H9 (cell line): ENCODE measurements around the gene PF4V1. TPM values are rescaled to one million over a fixed set of nuclear protein-coding genes. Genes with fewer than 3 reads are reported as not detected.

Experiments
- DNase-seq: peaks from one replicate; pipeline ENCODE4 v3.0.0-alpha.2; 2017
- H2AFZ ChIP-seq: one replicate; pipeline ENCODE4 v1.6.1; 2013; ENCODE audit warnings: mild to moderate bottlenecking, low read length, control low read depth, moderate library complexity
- H2AK5ac ChIP-seq: 2 replicates; pipeline ENCODE4 v1.6.1; 2013; ENCODE audit warnings: low read length, control low read depth, mixed read lengths; ENCODE audit not compliant: insufficient read length
- H2BK120ac ChIP-seq: one replicate; pipeline ENCODE4 v1.6.1; 2013; ENCODE audit warnings: low read depth, mild to moderate bottlenecking, low read length, control low read depth, inconsistent platforms; ENCODE audit not compliant: poor library complexity, severe bottlenecking
- H2BK12ac ChIP-seq: 2 replicates; pipeline ENCODE4 v1.6.1; 2013; ENCODE audit warnings: low read length, control low read depth, mixed read lengths, low read depth; ENCODE audit not compliant: insufficient read length
- H2BK15ac ChIP-seq: 2 replicates; pipeline ENCODE4 v1.6.1; 2013; ENCODE audit warnings: low read depth, low read length, control low read depth
- H2BK20ac ChIP-seq: one replicate; pipeline ENCODE4 v1.6.1; 2013; ENCODE audit warnings: low read depth, mild to moderate bottlenecking, low read length, control low read depth, inconsistent platforms; ENCODE audit not compliant: poor library complexity, severe bottlenecking
- H2BK5ac ChIP-seq: 2 replicates; pipeline ENCODE4 v1.6.1; 2013; ENCODE audit warnings: low read length, control low read depth, mixed read lengths; ENCODE audit not compliant: insufficient read length
- H3K14ac ChIP-seq: 2 replicates; pipeline ENCODE4 v1.6.1; 2013; ENCODE audit warnings: low read length, control low read depth; ENCODE audit not compliant: insufficient read depth
- H3K18ac ChIP-seq: 2 replicates; pipeline ENCODE4 v1.6.1; 2013; ENCODE audit warnings: low read depth, mild to moderate bottlenecking, mixed read lengths, low read length, control low read depth; ENCODE audit not compliant: insufficient read length
- H3K23ac ChIP-seq: 2 replicates; pipeline ENCODE4 v1.6.1; 2013; ENCODE audit warnings: low read length, control low read depth, mixed read lengths, low read depth; ENCODE audit not compliant: insufficient read length
- H3K23me2 ChIP-seq: 2 replicates; pipeline ENCODE4 v1.6.1; 2013; ENCODE audit warnings: low read depth, mild to moderate bottlenecking, mixed read lengths, low read length, control low read depth; ENCODE audit not compliant: insufficient read length, poor library complexity, severe bottlenecking
- H3K27ac ChIP-seq: 2 replicates; pipeline ENCODE4 v1.5.1; 2013; ENCODE audit warnings: low read length, control low read depth, mixed read lengths, low read depth; ENCODE audit not compliant: insufficient read length
- H3K27me3 ChIP-seq: 2 replicates; pipeline ENCODE4 v1.6.1; 2013; ENCODE audit warnings: low read length, control low read depth, inconsistent platforms; ENCODE audit not compliant: insufficient read depth
- H3K4ac ChIP-seq: 2 replicates; pipeline ENCODE4 v1.6.1; 2013; ENCODE audit warnings: low read depth, mild to moderate bottlenecking, control low read depth, inconsistent platforms, low read length, moderate library complexity
- H3K4me1 ChIP-seq: 2 replicates; pipeline ENCODE4 v1.6.1; 2013; ENCODE audit warnings: low read length, control low read depth, inconsistent platforms; ENCODE audit not compliant: insufficient read depth
- H3K4me2 ChIP-seq: 2 replicates; pipeline ENCODE4 v1.6.1; 2013; ENCODE audit warnings: low read length, control low read depth, mixed read lengths; ENCODE audit not compliant: insufficient read length, insufficient read depth
- H3K56ac ChIP-seq: 2 replicates; pipeline ENCODE4 v1.6.1; 2013; ENCODE audit warnings: low read depth, mild to moderate bottlenecking, mixed read lengths, low read length, control low read depth; ENCODE audit not compliant: insufficient read length
- H3K79me1 ChIP-seq: 2 replicates; pipeline ENCODE4 v1.6.1; 2013; ENCODE audit warnings: low read depth, mild to moderate bottlenecking, moderate library complexity, low read length, control low read depth, inconsistent platforms; ENCODE audit not compliant: insufficient read depth, poor library complexity, severe bottlenecking
- H3K79me2 ChIP-seq: 2 replicates; pipeline ENCODE4 v1.6.1; 2013; ENCODE audit warnings: low read length, control low read depth, inconsistent platforms; ENCODE audit not compliant: insufficient read depth
- H3K9ac ChIP-seq: 2 replicates; pipeline ENCODE4 v1.6.1; 2013; ENCODE audit warnings: low read length, control low read depth, mixed read lengths; ENCODE audit not compliant: insufficient read length; ENCODE audit errors: extremely low read depth
- H3K9me3 ChIP-seq: one replicate; pipeline ENCODE4 v1.6.1; 2013; ENCODE audit warnings: low read depth, low read length, inconsistent platforms; ENCODE audit not compliant: control insufficient read depth
- H3T11ph ChIP-seq: one replicate; pipeline ENCODE4 v1.6.1; 2013; ENCODE audit warnings: mild to moderate bottlenecking, low read length, control low read depth, inconsistent platforms
- H4K20me1 ChIP-seq: one replicate; pipeline ENCODE4 v1.6.1; 2013; ENCODE audit not compliant: control insufficient read depth, insufficient read length, insufficient read depth
- H4K5ac ChIP-seq: 2 replicates; pipeline ENCODE4 v1.6.1; 2013; ENCODE audit warnings: low read depth, mild to moderate bottlenecking, mixed read lengths, low read length, control low read depth; ENCODE audit not compliant: insufficient read length
- H4K8ac ChIP-seq: replicated peaks from 2 replicates; pipeline ENCODE4 v1.6.1; 2013; ENCODE audit warnings: low read length, control low read depth, mixed read lengths, low read depth; ENCODE audit not compliant: insufficient read length
- H4K91ac ChIP-seq: 2 replicates; pipeline ENCODE4 v1.6.1; 2013; ENCODE audit warnings: low read depth, mild to moderate bottlenecking, moderate library complexity, mixed read lengths, low read length, control low read depth; ENCODE audit not compliant: insufficient read length
- H3K27ac Mint-ChIP-seq, 3 experiments: 2 replicates in 2 of 3; 3 replicates in 1 of 3; pipeline ENCODE4 v1.8.0; 2020 to 2021; ENCODE audit warnings: mixed read lengths in 3 of 3, mild to moderate bottlenecking in 1 of 3, moderate library complexity in 1 of 3
- H3K27me3 Mint-ChIP-seq: 2 replicates; pipeline ENCODE4 v1.8.0; 2021; ENCODE audit warnings: low read depth, mild to moderate bottlenecking, moderate library complexity, mixed read lengths
- H3K36me3 Mint-ChIP-seq, 3 experiments: 2 replicates in 2 of 3; 3 replicates in 1 of 3; pipeline ENCODE4 v1.8.0; 2020 to 2021; ENCODE audit warnings: low read depth in 3 of 3, mixed read lengths in 3 of 3; ENCODE audit not compliant: insufficient read depth in 1 of 3
- H3K4me1 Mint-ChIP-seq, 2 experiments: 2 replicates each; pipeline ENCODE4 v1.8.0; 2020; ENCODE audit warnings: mixed read lengths in 2 of 2
- H3K4me3 Mint-ChIP-seq, 2 experiments: 2 replicates in 1 of 2; 3 replicates in 1 of 2; pipeline ENCODE4 v1.8.0; 2020 to 2021; ENCODE audit warnings: mild to moderate bottlenecking in 2 of 2, mixed read lengths in 2 of 2, moderate library complexity in 1 of 2
- H3K9me3 Mint-ChIP-seq, 2 experiments: 2 replicates in 1 of 2; 3 replicates in 1 of 2; pipeline ENCODE4 v1.8.0; 2020; ENCODE audit warnings: mild to moderate bottlenecking in 2 of 2, mixed read lengths in 2 of 2, moderate library complexity in 1 of 2
- WGBS: extraction: QIAGEN DNeasy Blood & Tissue Kit; methylation state at CpG from one replicate; pipeline ENCODE4 v1.1.7; 2013; ENCODE audit warnings: missing lambda C conversion rate, low lambda C conversion rate, mixed read lengths; ENCODE audit not compliant: insufficient read length; ENCODE audit errors: extremely low coverage; 5-methylcytosine and 5-hydroxymethylcytosine counted together
- total RNA-seq: library from RNA; stranded (reverse); gene quantifications from 2 replicates; pipeline ENCODE4 v1.2.1, GENCODE V29; 2021
- TF ChIP-seq, protein P1 (sequence below): fragments of 200-600 bp; sonication (generic); conservative IDR thresholded peaks from 3 replicates; pipeline ENCODE4 v1.8.0; 2021; ENCODE audit warnings: antibody characterized with exemption, mild to moderate bottlenecking

The PF4V1 gene
- total RNA-seq, 1 experiment from 2014 or later = not detected

GRCh38 chr4:73902817-73903547 is 49.9 kb downstream of the PF4V1 start:
- H2AFZ ChIP-seq = no peak overlapping the region
- H4K5ac ChIP-seq = no peak overlapping the region
- no CpG with 5 or more reads among the region's 3 CpGs for WGBS
- no peak overlapping the region for H3K23ac ChIP-seq
- no peak overlapping the region for H2BK5ac ChIP-seq
- no peak overlapping the region for H2AK5ac ChIP-seq
- TF ChIP-seq, protein P1, sequence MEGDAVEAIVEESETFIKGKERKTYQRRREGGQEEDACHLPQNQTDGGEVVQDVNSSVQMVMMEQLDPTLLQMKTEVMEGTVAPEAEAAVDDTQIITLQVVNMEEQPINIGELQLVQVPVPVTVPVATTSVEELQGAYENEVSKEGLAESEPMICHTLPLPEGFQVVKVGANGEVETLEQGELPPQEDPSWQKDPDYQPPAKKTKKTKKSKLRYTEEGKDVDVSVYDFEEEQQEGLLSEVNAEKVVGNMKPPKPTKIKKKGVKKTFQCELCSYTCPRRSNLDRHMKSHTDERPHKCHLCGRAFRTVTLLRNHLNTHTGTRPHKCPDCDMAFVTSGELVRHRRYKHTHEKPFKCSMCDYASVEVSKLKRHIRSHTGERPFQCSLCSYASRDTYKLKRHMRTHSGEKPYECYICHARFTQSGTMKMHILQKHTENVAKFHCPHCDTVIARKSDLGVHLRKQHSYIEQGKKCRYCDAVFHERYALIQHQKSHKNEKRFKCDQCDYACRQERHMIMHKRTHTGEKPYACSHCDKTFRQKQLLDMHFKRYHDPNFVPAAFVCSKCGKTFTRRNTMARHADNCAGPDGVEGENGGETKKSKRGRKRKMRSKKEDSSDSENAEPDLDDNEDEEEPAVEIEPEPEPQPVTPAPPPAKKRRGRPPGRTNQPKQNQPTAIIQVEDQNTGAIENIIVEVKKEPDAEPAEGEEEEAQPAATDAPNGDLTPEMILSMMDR = no peak
- no peak overlapping the region for H3K9ac ChIP-seq
- H3K18ac ChIP-seq = no peak overlapping the region
- H3K23me2 ChIP-seq = no peaks in the 10 kb centered on the region
- Mint-ChIP-seq H3K4me1 (peaks cover 3 to 7% of the 10 kb centered on the region in 2 experiments; a peak in 2 of 4 replicates), H3K27ac (no peak overlapping the region), H3K27me3 (no peaks in the 10 kb centered on the region), H3K4me3 (no peak overlapping the region), H3K9me3 (no peaks in the 10 kb centered on the region), H3K36me3 (no peaks in the 10 kb centered on the region; a peak in 1 of 7 replicates)
- no peak for DNase-seq
- H2BK120ac ChIP-seq = no peak overlapping the region
- no peak overlapping the region for H4K8ac ChIP-seq
- no peaks in the 10 kb centered on the region for H3K79me2 ChIP-seq
- H3K4me2 ChIP-seq = no peak overlapping the region
- no peaks in the 10 kb centered on the region for H3K27me3 ChIP-seq
- H3K4me1 ChIP-seq = no peaks in the 10 kb centered on the region; the same call in 1 of the 2 replicates
- no peaks in the 10 kb centered on the region for H4K20me1 ChIP-seq
- no peak overlapping the region for H2BK20ac ChIP-seq
- H2BK15ac ChIP-seq = no peak overlapping the region
- no peak overlapping the region for H3K4ac ChIP-seq
- H3K14ac ChIP-seq = no peak overlapping the region
- no peak overlapping the region for H3T11ph ChIP-seq
- H3K79me1 ChIP-seq = no peaks in the 10 kb centered on the region
- H4K91ac ChIP-seq = no peak overlapping the region
- no peak overlapping the region for H3K27ac ChIP-seq
- H3K9me3 ChIP-seq = no peaks in the 10 kb centered on the region
- no peak overlapping the region for H3K56ac ChIP-seq
- no peak overlapping the region for H2BK12ac ChIP-seq

Other genes with a start within 250 kb of the PF4V1 start
- gene RASSF6, start 232.9 kb upstream of the PF4V1 start, total RNA-seq = 0.15 and 0.22 TPM in 2 replicates
- gene CXCL8, start 112.7 kb upstream of the PF4V1 start, total RNA-seq = not detected in 2 replicates
- 0.85 and 1.3 TPM in 2 replicates for gene CXCL6, start 16.6 kb upstream of the PF4V1 start, total RNA-seq
- 0.20 TPM in 2 replicates for gene CXCL1, start 16.1 kb downstream of the PF4V1 start, total RNA-seq
- gene PF4, start 128.7 kb downstream of the PF4V1 start, total RNA-seq = 2.3 and 3.6 TPM in 2 replicates
- 0.33 TPM in 1 of 2 replicates, not detected in the other for gene PPBP, start 134.9 kb downstream of the PF4V1 start, total RNA-seq
- gene CXCL5, start 145.4 kb downstream of the PF4V1 start, total RNA-seq = 9.2 and 10.8 TPM in 2 replicates
- gene CXCL3, start 185.4 kb downstream of the PF4V1 start, total RNA-seq = 3.7 and 4.4 TPM in 2 replicates
- gene CXCL2, start 245.9 kb downstream of the PF4V1 start, total RNA-seq = 0.66 and 0.85 TPM in 2 replicates